GM10847 (cell line): ENCODE data around the gene MYO5A.

Experiments
- POLR2A ChIP-seq: IDR thresholded peaks from 2 replicates; pipeline ENCODE4 v1.6.1; 2011; ENCODE audit not compliant: insufficient read length; ENCODE audit errors: extremely low read depth

Gene MYO5A

GRCh38 chr15:52448011-52448890 lies 80.4 kb downstream of the MYO5A start:
- no peak for TF ChIP-seq POLR2A

- TF ChIP-seq POLR2A: no peak
These were observed 82.7 kb downstream of the MYO5A start for GRCh38 chr15:52445954-52446353.

- no peak for TF ChIP-seq POLR2A
These were observed 83.1 kb downstream of the MYO5A start for GRCh38 chr15:52445553-52445952.

GRCh38 chr15:52441841-52442240 lies 86.8 kb downstream of the MYO5A start:
- TF ChIP-seq POLR2A: no peak

GRCh38 chr15:52440946-52441345 lies 87.7 kb downstream of the MYO5A start:
- no peak for TF ChIP-seq POLR2A

GRCh38 chr15:52440414-52440813 lies 88.3 kb downstream of the MYO5A start:
- no peak for TF ChIP-seq POLR2A

GRCh38 chr15:52439470-52439869 lies 89.2 kb downstream of the MYO5A start:
- TF ChIP-seq POLR2A: no peak

GRCh38 chr15:52438047-52438446 lies 90.6 kb downstream of the MYO5A start:
- no peak for TF ChIP-seq POLR2A

- TF ChIP-seq POLR2A: no peak
These were observed 91.0 kb downstream of the MYO5A start for GRCh38 chr15:52437646-52438045.

GRCh38 chr15:52436981-52437380 lies 91.7 kb downstream of the MYO5A start:
- no peak for TF ChIP-seq POLR2A

GRCh38 chr15:52434885-52435284 lies 93.8 kb downstream of the MYO5A start:
- TF ChIP-seq POLR2A: no peak

- no peak for TF ChIP-seq POLR2A
These were observed 100.4 kb downstream of the MYO5A start for GRCh38 chr15:52428297-52428696.

GRCh38 chr15:52427804-52428203 lies 100.9 kb downstream of the MYO5A start:
- TF ChIP-seq POLR2A: no peak

- TF ChIP-seq POLR2A: no peak
These were observed 103.7 kb downstream of the MYO5A start for GRCh38 chr15:52424856-52425431.

- no peak for TF ChIP-seq POLR2A
These were observed 104.8 kb downstream of the MYO5A start for GRCh38 chr15:52423852-52424251.

GRCh38 chr15:52422001-52422400 lies 106.7 kb downstream of the MYO5A start:
- no peak for TF ChIP-seq POLR2A

GRCh38 chr15:52421029-52421428 lies 107.7 kb downstream of the MYO5A start:
- TF ChIP-seq POLR2A: no peak

GRCh38 chr15:52419494-52419893 lies 109.2 kb downstream of the MYO5A start:
- TF ChIP-seq POLR2A: no peak
